GM11168 (cell line): ENCODE measurements around the gene TM7SF3.
"Not testable (repeated sequence)": the region's sequence is repeated elsewhere in the genome, so short reads cannot be mapped to it uniquely, and the experiment has no call there.

Experiments used
- in situ Hi-C: fragments of 300-500 bp; cut with MboI; formaldehyde crosslinking; loops from one replicate; pipeline ENCODE4 v1.12.0; 2022; ENCODE audit warnings: low sequenced_read_pairs; ENCODE audit not compliant: unreplicated experiment

The TM7SF3 gene

GRCh38 chr12:26987634-26988424 is 26.4 kb downstream of the TM7SF3 start:
- in situ Hi-C loops: no loop called here

GRCh38 chr12:26982866-26983265 is 31.3 kb downstream of the TM7SF3 start:
- in situ Hi-C loops: no loop called here

GRCh38 chr12:26979733-26980132 is 34.5 kb downstream of the TM7SF3 start:
- in situ Hi-C loops: no loop called here

GRCh38 chr12:26978801-26979200 is 35.4 kb downstream of the TM7SF3 start:
- in situ Hi-C loops: no loop called here

- in situ Hi-C loops: no loop called here
Measured at GRCh38 chr12:26976687-26977086, 37.5 kb downstream of the TM7SF3 start.

- in situ Hi-C loops: no loop called here
Measured at GRCh38 chr12:26971963-26972362, 42.2 kb downstream of the TM7SF3 start.

- in situ Hi-C loops: no loop called here
Measured at GRCh38 chr12:26970136-26970535, 44.0 kb downstream of the TM7SF3 start.

- in situ Hi-C loops: no loop called here
Measured at GRCh38 chr12:26966842-26967241, 47.3 kb downstream of the TM7SF3 start.

- in situ Hi-C loops: no loop called here
Measured at GRCh38 chr12:26963413-26963812, 50.8 kb downstream of the TM7SF3 start.

- in situ Hi-C loops: no loop called here
Measured at GRCh38 chr12:26961803-26962202, 52.4 kb downstream of the TM7SF3 start.

GRCh38 chr12:26961391-26961790 is 52.8 kb downstream of the TM7SF3 start:
- in situ Hi-C loops: not testable (repeated sequence)

GRCh38 chr12:26954027-26954426 is 60.2 kb downstream of the TM7SF3 start:
- in situ Hi-C loops: no loop called here

GRCh38 chr12:26953447-26953846 is 60.7 kb downstream of the TM7SF3 start:
- in situ Hi-C loops: no loop called here

GRCh38 chr12:26948309-26948708 is 65.9 kb downstream of the TM7SF3 start:
- in situ Hi-C loops: no loop called here

- in situ Hi-C loops: no loop called here
Measured at GRCh38 chr12:26941215-26941594, 73.0 kb downstream of the TM7SF3 start.

- in situ Hi-C loops: no loop called here
Measured at GRCh38 chr12:26940516-26941214, 73.5 kb downstream of the TM7SF3 start.

- in situ Hi-C loops: no loop called here
Measured at GRCh38 chr12:26939953-26940352, 74.2 kb downstream of the TM7SF3 start.

- in situ Hi-C loops: no loop called here
Measured at GRCh38 chr12:26939192-26939832, 74.9 kb downstream of the TM7SF3 start.

GRCh38 chr12:26938701-26939062 is 75.5 kb downstream of the TM7SF3 start:
- in situ Hi-C loops: no loop called here

- in situ Hi-C loops: no loop called here
Measured at GRCh38 chr12:26937863-26938700, 76.1 kb downstream of the TM7SF3 start, which contains the start of the genes FGFR1OP2 and INTS13. Gene FGFR1OP2, plus strand, starts transcription at chr12:26938470. Its CDS starts 15,689 bp downstream, at chr12:26954159. Gene INTS13, minus strand, starts transcription at chr12:26937981. Its CDS starts 1,178 bp downstream, at chr12:26936803.
